ENCODE data around the gene CASZ1. TPM values are rescaled to one million over a fixed set of nuclear protein-coding genes. Genes with fewer than 3 reads are reported as not detected.

Gene CASZ1
- total RNA-seq, 4 donors from 2014 or later, result 140 to 210 (median 169) TPM

DNA sequence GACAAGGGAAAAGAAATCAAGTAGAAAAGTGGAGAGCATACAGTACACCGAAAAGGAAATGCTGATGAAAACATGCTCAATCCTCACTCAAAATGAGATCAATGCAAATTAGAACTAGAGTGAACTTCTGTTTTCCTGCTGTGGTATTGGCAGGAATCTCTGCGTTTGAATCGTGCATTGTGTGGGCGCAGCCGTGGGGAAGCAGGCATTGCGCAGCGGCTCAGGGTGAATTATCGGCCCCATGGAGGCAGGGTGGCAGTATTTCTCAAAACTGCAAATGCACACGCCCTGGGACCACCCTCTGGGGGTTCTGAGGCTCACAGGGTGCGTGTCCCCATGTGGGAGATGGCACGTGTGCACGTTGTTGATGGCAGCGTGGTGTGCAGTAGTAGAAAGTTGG lies 181.1 kb downstream of the CASZ1 start:
- DNase-seq (ENCODE audit: low spot score in 2 of 2), result peak in 1 of 2 donors; percentile 53
- WGBS, 2 donors, result 74 to 81% methylated on average over 13 of the region's 13 CpGs
- H3K4me3 ChIP-seq (ENCODE audit: low read depth, poor library complexity, severe bottlenecking), result no peak overlapping the region
- TF ChIP-seq POLR2A (IDR thresholded peaks at IDR 0.05) (no peak), CTCF (IDR thresholded peaks at IDR 0.05) (no peak)
- intact Hi-C loops (cut with DNase I; ENCODE audit: low total_unique reads), result no loop called here

DNA sequence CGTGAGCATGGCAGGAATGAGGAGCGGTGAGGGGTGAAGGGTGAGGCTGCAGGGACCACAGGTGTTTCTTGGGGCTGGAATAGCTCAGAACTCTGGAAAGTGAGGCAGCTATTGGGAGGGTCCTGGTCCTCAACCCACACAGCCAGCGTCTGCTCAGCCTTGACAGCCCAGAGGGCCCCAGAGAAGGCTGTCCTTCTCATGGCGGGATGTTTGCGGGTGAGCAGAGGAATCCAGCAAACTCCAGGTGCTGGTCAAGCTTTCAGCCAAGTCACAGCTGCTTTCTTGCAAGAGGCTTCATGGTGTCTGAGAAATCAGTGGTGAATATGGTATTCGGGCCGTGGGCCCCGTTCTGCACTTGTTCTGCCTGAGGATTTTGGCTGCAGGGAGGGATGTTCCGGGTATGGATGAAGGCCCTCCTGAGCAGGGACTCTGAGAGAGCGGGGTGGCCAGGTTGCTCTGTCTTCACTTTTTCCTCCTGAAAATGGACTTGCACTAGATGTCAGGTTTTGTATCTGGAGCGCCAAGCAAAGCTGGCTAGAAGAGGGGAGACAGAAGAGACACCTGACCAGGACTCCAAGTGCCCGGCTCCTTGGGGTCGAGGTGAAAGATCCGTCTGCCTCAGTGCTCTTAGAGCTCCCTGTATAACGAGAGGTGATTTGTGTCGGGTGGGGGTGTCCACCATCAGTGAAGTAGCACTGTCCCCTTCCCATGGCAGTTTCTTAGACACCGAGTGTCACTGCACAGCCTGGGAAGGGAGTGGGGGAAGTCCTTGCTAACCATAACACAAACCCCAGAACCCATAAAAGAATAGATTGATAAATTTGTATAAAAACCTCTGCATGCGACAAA lies 181.8 kb downstream of the CASZ1 start:
- no peak overlapping the region for H3K4me3 ChIP-seq (ENCODE audit: low read depth, poor library complexity, severe bottlenecking)
- no peak for TF ChIP-seq CTCF (IDR thresholded peaks at IDR 0.05)
- TF ChIP-seq POLR2A (IDR thresholded peaks at IDR 0.05), result no peak
- DNase-seq (ENCODE audit: low spot score in 2 of 2), result peak in 1 of 2 donors; percentile 73
- intact Hi-C loops (cut with DNase I; ENCODE audit: low total_unique reads), result no loop called here
- 96% methylated on average over 18 of the region's 18 CpGs for WGBS, 2 donors

DNA sequence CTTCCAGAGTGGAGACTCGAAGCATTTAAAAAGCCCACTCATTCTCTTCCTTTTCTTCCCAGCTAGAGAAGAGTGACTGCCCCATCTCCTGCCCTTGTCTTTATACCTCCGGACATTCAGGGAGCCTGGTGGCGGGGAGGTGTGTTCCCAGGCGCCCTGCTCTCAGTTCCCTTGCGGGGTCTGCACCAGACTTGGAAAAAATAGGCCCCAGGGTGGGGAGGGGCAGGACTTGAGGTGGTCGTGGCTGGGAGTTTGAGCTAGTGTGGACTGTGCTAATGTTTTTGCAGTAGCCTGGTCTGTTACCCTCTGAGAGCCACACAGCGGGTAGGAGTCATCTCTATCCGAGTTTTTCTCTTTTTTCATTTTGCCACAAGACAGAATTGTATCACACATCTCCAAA lies 182.6 kb downstream of the CASZ1 start:
- 92 to 94% methylated on average over 8 of the region's 8 CpGs for WGBS, 2 donors
- no peak for DNase-seq (ENCODE audit: low spot score in 2 of 2)

DNA sequence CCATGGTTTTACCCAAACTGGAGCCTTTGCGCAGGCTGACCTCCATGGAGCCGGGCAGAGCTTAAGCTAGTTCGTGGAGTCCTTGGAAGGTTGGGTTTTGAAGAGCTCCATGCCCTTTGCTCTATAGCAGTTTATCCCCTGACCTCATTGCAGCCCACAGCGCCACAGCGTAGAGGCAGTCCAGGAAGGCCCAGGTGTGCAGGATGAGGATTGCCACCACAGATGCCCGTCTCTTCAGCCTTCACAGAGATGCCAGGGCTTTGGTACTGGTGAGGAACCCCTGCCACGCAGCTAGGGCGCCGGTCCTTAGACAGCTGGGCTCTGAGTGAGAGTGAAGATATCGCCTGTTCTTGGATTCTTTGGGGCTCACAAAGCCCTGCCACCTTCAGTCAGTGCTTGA lies 183.1 kb downstream of the CASZ1 start:
- intact Hi-C loops (cut with DNase I; ENCODE audit: low total_unique reads), result no loop called here
- 93 to 98% methylated on average over 9 to 10 of the region's 10 CpGs for WGBS, 2 donors
- H3K4me3 ChIP-seq (ENCODE audit: low read depth, poor library complexity, severe bottlenecking), result no peak overlapping the region
- TF ChIP-seq CTCF (IDR thresholded peaks at IDR 0.05), result no peak
- TF ChIP-seq POLR2A (IDR thresholded peaks at IDR 0.05), result no peak
- no peak for DNase-seq (ENCODE audit: low spot score in 2 of 2)

More for the DNA sequence above, 182.6 kb downstream of the CASZ1 start:
- no peak for TF ChIP-seq CTCF (IDR thresholded peaks at IDR 0.05)
- no peak for TF ChIP-seq POLR2A (IDR thresholded peaks at IDR 0.05)
- intact Hi-C loops (cut with DNase I; ENCODE audit: low total_unique reads), result no loop called here
- no peak overlapping the region for H3K4me3 ChIP-seq (ENCODE audit: low read depth, poor library complexity, severe bottlenecking)

GRCh38 chr1:10612436-10613160 lies 183.8 kb downstream of the CASZ1 start:
- intact Hi-C loops (cut with DNase I; ENCODE audit: low total_unique reads), result no loop called here
- no peak for DNase-seq (ENCODE audit: low spot score in 2 of 2)
- WGBS, 2 donors, result 58 to 67% methylated on average over 12 of the region's 12 CpGs
- H3K4me3 ChIP-seq (ENCODE audit: low read depth, poor library complexity, severe bottlenecking), result no peak overlapping the region
- TF ChIP-seq POLR2A (IDR thresholded peaks at IDR 0.05), result no peak
- TF ChIP-seq CTCF (IDR thresholded peaks at IDR 0.05), result no peak

Data from lower leg skin (tissue), 4 donors.